AG10803 (cell line): Measurements from ENCODE around the gene EML6.
A peak's percentile ranks its signal among the peaks of the same experiment; 100 is the strongest.

Experiments used
- DNase-seq: peaks from one replicate; pipeline ENCODE4 v3.0.0; 2010; ENCODE audit warnings: low read depth
- H3K4me3 ChIP-seq: 2 replicates; pipeline ENCODE4 v1.5.1; 2011; ENCODE audit warnings: mild to moderate bottlenecking, low read length, control low read depth
- CTCF ChIP-seq: conservative IDR thresholded peaks from 2 replicates; pipeline ENCODE4 v1.5.1; 2011; ENCODE audit warnings: mild to moderate bottlenecking, low read length, control low read depth, inconsistent platforms

Gene EML6

GRCh38 chr2:54899576-54900200 is 176.2 kb downstream of the EML6 start:
- peak; percentile 77 for DNase-seq
- H3K4me3 ChIP-seq: no peak overlapping the region
- peak; percentile 81 for TF ChIP-seq CTCF

GRCh38 chr2:54901224-54901986 is 177.9 kb downstream of the EML6 start:
- no peak for TF ChIP-seq CTCF
- no peak for DNase-seq
- no peak overlapping the region for H3K4me3 ChIP-seq

- DNase-seq: no peak
- TF ChIP-seq CTCF: no peak
- H3K4me3 ChIP-seq: no peak overlapping the region
These were observed 179.3 kb downstream of the EML6 start for GRCh38 chr2:54902763-54903162.

- H3K4me3 ChIP-seq: no peak overlapping the region
- no peak for TF ChIP-seq CTCF
- peak; percentile 99 for DNase-seq
These were observed 180.5 kb downstream of the EML6 start for GRCh38 chr2:54903736-54904554.

- no peak for DNase-seq
- H3K4me3 ChIP-seq: no peak overlapping the region
- no peak for TF ChIP-seq CTCF
These were observed 181.4 kb downstream of the EML6 start for GRCh38 chr2:54904836-54905235.

- no peak for TF ChIP-seq CTCF
- H3K4me3 ChIP-seq: no peak overlapping the region
- no peak for DNase-seq
These were observed 183.3 kb downstream of the EML6 start for GRCh38 chr2:54906716-54907115.
